GM21576 (cell line): Measurements from ENCODE around the gene XPO4.

Source experiments
- ATAC-seq: cut with Tn5 transposase; IDR thresholded peaks from one replicate; pipeline ENCODE4 v1.9.1; 2021; ENCODE audit warnings: mild to moderate bottlenecking, moderate library complexity; ENCODE audit not compliant: unreplicated experiment

The XPO4 gene

GRCh38 chr13:20729633-20730585, 172.6 kb downstream of the XPO4 start:
- no peak for ATAC-seq

GRCh38 chr13:20728579-20729311, 173.8 kb downstream of the XPO4 start:
- ATAC-seq, result no peak

GRCh38 chr13:20727856-20728255, 174.7 kb downstream of the XPO4 start:
- no peak for ATAC-seq
